IPS-15b (cell line): ENCODE data around the gene PTGR3.
"Not testable (repeated sequence)": the region's sequence is repeated elsewhere in the genome, so short reads cannot be mapped to it uniquely, and the experiment has no call there.

Source experiments
- H3K27me3 ChIP-seq: one replicate; pipeline ENCODE4 v1.6.1; 2013; ENCODE audit warnings: low read length; ENCODE audit not compliant: control insufficient read depth, insufficient read depth
- H3K36me3 ChIP-seq: one replicate; pipeline ENCODE4 v1.6.1; 2013; ENCODE audit warnings: low read length; ENCODE audit not compliant: control insufficient read depth, insufficient read depth
- H3K4me1 ChIP-seq: one replicate; pipeline ENCODE4 v1.6.1; 2013; ENCODE audit warnings: mild to moderate bottlenecking, low read length; ENCODE audit not compliant: control insufficient read depth, insufficient read depth
- H3K4me3 ChIP-seq: one replicate; pipeline ENCODE4 v1.5.1; 2013; ENCODE audit warnings: low read depth, low read length
- H3K9ac ChIP-seq: one replicate; pipeline ENCODE4 v1.6.1; 2013; ENCODE audit warnings: low read depth, mild to moderate bottlenecking, low read length
- H3K9me3 ChIP-seq: one replicate; pipeline ENCODE4 v1.6.1; 2013; ENCODE audit warnings: mild to moderate bottlenecking, low read length; ENCODE audit not compliant: control insufficient read depth, insufficient read depth

PTGR3 gene

DNA sequence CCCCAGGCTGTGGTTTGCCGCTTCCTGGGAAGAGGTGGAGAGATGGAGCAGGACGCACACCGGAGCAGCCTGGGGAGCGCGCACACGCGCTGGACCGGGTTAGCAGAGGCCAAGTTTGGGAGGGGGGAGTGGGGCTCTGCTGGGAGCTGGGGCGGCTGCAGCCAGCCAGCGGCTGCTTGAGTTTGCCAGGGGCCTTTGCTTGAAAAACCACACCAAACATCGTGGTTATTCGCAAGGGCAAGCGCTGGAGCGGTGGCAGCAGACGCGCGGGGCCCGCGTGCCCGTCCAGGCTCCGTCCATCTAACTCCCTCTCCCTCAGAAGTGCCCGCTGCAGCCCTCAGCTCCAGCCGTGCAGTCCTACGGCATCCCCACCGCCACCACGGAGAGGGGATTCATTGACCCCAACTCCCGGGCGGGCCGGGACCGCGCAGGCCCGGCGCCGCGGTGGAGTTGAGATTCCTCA, 4.6 kb downstream of the PTGR3 start:
- Histone ChIP-seq H3K4me3 (peak overlapping the region; percentile 59), H3K27me3 (peaks cover 71% of the 10 kb centered on the region), H3K9me3 (no peaks in the 10 kb centered on the region), H3K9ac (no peak overlapping the region), H3K36me3 (no peaks in the 10 kb centered on the region), H3K4me1 (peaks cover 20% of the 10 kb centered on the region)

DNA sequence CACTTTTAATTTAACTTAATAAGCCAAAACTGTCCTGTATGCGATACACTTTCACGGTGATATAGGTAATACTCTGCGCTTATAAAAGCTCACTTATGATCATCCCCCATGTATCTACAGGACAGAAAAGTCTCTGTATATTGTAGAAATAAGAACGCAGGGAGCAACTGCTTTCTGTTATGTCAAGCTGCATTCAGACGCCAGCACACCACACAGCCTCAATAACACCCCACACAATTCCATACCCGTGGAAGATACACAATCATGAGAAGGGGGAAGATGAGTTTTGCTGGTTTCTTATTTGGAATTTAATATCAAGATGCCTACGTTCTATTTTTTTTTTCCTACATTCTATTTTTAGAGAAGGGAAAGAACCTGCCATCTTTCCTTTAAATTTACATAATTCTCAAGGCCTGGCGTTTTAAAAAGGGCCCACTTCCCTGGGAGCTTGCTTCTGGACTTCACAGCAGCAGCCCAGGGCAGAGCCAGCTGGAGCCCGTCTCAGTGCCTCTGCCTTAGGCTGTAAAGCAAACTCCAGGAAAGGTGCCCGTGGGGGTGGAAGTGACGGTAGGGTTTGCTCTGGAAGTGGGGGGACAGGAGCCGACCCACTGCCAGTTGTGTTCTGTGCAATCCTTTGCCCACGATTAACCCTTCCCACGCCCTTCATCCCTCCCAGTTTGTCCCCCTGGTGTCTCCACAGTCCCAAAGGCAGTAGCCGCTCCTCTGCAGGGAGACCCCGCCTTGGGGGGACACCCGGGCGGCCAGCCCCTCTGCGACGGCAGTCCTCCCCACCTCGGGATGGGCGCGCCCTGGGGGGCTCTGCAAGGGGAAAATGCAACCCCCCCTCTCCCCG, 5.3 kb downstream of the PTGR3 start:
- H3K4me1 ChIP-seq: peaks cover 20% of the 10 kb centered on the region
- peaks cover 71% of the 10 kb centered on the region for H3K27me3 ChIP-seq
- no peaks in the 10 kb centered on the region for H3K36me3 ChIP-seq
- no peak overlapping the region for H3K9ac ChIP-seq
- no peaks in the 10 kb centered on the region for H3K9me3 ChIP-seq
- peak overlapping the region; percentile 59 for H3K4me3 ChIP-seq

DNA sequence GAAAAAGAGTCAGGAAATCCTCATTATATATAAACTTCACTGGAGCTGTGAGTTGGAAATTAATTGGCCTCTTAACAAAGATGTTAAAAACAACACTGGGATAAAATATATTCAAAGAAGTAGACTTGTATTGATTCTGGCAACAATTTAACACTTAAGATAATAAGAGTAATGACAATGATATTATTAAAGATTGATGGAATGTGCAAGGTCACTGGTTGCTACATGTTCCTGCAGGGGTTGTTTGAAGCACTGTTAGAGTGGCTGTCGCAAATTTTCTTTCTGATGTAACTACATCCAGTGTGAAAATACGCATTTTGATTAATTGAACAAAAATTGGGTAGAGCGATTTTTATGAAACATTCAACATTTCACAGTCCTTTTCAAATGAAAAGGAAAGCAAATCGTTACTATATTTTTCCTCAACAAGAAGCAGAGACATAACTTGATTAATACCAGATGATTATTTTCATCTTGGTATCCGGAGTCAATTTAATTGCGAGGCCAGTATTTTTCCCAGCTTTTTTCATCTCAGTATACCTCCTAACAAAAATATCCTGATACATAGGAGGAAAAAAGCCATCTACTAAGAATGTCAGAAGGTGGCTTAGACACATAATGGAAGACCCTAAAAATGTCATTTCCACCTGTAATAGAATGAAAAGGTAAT, 6.1 kb downstream of the PTGR3 start:
- no peak overlapping the region for H3K4me3 ChIP-seq
- H3K4me1 ChIP-seq: peaks cover 20% of the 10 kb centered on the region
- no peaks in the 10 kb centered on the region for H3K36me3 ChIP-seq

DNA sequence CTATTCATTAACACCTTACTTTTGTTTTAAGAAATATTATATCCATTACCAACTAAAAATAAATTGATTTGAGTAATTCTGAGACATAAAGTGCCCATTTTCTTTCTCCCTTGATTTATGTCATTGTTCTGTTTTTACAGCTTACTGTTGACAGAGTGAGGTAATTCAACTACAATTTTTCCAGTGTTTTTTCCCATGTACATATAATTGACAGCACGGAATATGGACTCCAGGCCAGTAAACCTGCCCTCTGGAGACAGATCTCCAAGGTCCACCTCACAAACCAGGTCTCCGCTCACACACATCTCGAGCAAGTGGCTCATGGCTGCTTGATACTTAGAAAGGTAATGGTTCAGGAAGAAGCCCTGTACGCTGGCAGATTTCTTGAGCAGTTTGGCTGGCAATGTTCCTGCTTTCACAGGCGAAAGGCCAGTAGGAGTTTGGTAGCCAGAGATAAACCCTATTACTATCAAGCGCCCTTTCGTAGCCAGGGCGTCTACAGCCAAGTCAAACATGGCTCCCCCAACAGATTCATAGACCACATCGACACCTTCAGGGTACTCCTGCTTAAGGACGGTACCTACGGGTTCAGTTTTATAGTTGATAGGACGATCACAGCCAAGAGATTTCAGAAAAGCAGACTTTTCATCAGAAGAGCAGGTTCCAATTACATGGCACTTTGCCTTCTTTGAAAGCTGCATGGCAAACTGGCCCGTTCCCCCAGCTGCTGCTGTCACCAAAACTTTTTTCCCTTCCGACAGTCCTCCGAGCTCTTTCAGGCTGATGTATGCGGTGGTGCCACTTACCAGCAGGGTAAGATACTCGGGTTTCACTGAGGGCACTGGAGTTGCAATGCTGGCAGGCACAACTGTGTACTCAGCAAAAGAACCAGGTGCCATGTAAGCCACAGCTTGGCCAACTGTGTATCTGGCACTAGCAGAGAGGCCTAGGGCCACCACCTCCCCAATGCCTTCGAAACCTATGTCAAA, 7.4 kb downstream of the PTGR3 start:
- Histone ChIP-seq H3K9me3 (no peaks in the 10 kb centered on the region), H3K36me3 (no peaks in the 10 kb centered on the region), H3K27me3 (peaks cover 54% of the 10 kb centered on the region), H3K9ac (no peak overlapping the region), H3K4me3 (no peak overlapping the region), H3K4me1 (peaks cover 10% of the 10 kb centered on the region)

More for the DNA sequence above, 6.1 kb downstream of the PTGR3 start:
- Histone ChIP-seq H3K9me3 (no peaks in the 10 kb centered on the region), H3K9ac (no peak overlapping the region), H3K27me3 (peaks cover 67% of the 10 kb centered on the region)

DNA sequence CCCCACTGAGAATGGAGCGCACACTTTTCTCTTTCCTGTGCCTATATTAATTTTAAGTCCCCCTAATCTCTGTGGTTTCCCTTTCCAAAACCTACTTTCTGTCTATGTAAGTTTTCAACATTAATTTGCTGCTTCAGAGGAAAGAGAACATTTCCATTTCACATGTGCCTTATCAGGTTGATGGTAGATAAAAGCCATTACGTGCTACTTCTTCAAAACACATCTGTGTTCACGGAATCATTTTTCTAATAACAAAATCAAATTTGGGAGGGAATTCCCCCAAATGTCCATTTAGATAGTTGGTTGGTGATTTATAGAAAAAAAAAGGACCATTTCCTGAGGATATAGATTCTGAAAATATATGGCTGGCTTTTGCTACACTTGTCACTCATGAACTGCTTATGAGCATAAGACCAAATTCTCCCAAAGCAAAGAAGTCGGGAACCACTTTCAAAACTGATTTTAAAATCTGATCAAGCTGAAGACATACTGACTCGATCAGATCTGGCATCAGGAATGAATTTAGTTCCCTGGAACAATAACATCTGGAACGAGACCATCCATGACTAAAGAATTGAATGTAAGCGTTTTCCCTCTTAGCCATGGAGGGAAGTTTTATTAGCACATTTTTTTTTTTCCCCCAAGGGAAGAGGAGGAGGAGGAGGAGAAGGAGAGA, 8.2 kb downstream of the PTGR3 start:
- peaks cover 46% of the 10 kb centered on the region for H3K27me3 ChIP-seq
- no peaks in the 10 kb centered on the region for H3K9me3 ChIP-seq
- H3K4me3 ChIP-seq: no peak overlapping the region
- H3K9ac ChIP-seq: no peak overlapping the region
- H3K36me3 ChIP-seq: no peaks in the 10 kb centered on the region
- peaks cover 7% of the 10 kb centered on the region for H3K4me1 ChIP-seq

DNA sequence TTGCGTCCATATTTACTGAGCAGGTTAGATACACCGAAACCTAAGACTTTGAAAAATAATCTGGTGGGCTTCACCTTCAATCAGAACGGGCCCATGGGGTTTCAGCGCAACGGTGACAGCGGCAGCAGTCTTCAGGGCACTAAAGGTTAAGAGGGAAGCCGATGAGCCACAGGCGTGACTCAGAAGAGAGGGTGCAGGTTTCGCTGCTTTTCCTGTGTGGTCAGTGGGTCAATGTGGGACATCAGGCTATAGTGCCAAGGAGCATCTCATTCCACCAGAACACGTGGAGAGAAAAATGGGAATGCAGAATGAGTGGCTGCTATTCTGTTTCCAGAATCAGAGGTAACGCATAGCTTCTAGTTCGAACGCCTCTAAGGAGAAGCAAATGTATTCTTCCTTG, 8.9 kb downstream of the PTGR3 start:
- Histone ChIP-seq H3K27me3 (peaks cover 39% of the 10 kb centered on the region), H3K4me1 (peaks cover 2% of the 10 kb centered on the region), H3K9ac (no peak overlapping the region)

DNA sequence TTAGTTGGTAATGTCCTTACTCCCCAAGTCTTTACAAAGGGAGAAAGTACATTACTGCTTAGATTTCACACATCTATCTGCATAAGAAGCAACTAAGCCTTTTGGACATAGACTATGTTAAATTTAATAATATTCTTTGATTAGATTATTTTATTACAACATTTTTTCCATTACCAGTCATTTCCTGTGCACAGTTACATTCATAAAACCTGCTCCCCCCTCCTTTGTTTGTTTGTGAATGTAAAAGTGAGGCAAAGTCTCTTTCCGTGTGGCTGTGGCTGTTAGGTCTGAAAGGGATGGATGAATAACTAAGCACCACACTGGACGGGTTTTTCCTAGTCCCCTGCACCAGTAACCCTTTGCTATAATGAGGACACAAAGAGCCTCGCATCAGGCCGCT, 9.6 kb downstream of the PTGR3 start:
- no peak overlapping the region for H3K9ac ChIP-seq
- no peak overlapping the region for H3K4me3 ChIP-seq
- H3K4me1 ChIP-seq: peaks cover 2% of the 10 kb centered on the region
- H3K36me3 ChIP-seq: no peaks in the 10 kb centered on the region
- H3K9me3 ChIP-seq: no peaks in the 10 kb centered on the region
- peaks cover 32% of the 10 kb centered on the region for H3K27me3 ChIP-seq

More for the DNA sequence above, 8.9 kb downstream of the PTGR3 start:
- no peaks in the 10 kb centered on the region for H3K9me3 ChIP-seq
- no peaks in the 10 kb centered on the region for H3K36me3 ChIP-seq
- H3K4me3 ChIP-seq: no peak overlapping the region

DNA sequence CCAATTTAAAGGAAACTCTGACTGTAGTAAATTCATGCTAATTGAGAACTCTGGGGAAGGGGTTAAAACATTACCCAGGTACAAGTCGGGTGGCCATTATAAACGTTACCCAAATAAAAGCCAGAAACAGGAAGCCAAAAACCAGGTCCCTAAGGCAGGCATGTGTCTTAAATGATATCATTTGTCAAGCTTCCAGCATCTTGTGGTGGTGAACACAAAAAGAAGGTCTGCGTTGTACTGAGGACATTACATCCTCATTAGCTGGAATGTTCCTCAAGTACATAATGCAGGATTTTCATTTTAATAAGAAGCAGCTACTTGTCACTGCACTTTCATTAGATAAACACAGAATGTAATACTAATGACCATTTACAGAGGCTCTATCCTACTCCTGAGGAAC, 10.9 kb downstream of the PTGR3 start:
- Histone ChIP-seq H3K36me3 (no peaks in the 10 kb centered on the region), H3K4me3 (no peak overlapping the region), H3K9me3 (no peaks in the 10 kb centered on the region), H3K4me1 (no peaks in the 10 kb centered on the region), H3K27me3 (peaks cover 19% of the 10 kb centered on the region), H3K9ac (no peak overlapping the region)

DNA sequence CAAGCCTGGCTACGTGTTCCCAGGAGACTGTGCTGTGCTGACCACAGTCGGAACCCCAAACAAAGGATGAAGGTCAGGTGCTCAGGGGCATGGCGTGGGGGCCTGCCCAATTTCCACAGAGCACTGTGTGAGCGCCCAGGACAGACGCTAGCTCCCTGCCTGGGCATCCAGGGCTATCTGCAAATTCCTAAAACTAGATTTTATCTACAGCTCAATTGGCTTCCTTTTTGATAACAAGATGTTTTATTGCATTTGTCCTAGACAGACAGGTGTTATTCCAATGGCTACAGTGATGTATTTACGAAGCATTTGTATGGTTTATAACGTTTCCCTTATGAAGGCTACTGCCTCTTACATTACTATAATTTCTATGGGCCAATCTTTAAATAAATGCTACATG, 16.0 kb downstream of the PTGR3 start:
- Histone ChIP-seq H3K27me3 (no peaks in the 10 kb centered on the region), H3K4me3 (no peak overlapping the region), H3K4me1 (no peaks in the 10 kb centered on the region), H3K9me3 (no peaks in the 10 kb centered on the region), H3K9ac (no peak overlapping the region), H3K36me3 (no peaks in the 10 kb centered on the region)

DNA sequence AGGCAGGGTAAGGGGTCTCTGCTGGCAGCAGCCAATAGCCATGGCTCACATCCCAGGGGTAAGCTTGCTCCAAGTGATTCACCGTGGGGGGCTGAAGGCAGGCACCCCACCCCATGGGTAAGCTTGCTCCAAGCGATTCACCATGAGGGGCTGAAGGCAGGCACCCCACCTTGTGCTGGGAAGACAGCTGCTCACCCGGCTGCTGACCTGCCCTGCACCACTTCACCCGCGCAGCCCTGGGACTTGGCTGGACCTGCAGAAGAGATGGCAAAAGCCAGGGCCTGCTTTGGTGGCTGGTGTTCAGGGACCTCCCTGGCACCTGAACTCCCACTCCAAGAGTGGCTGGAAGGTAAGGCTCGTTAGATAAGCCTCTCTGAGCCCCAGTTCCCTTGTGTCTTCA, 19.2 kb downstream of the PTGR3 start:
- no peaks in the 10 kb centered on the region for H3K4me1 ChIP-seq
- no peaks in the 10 kb centered on the region for H3K36me3 ChIP-seq
- H3K27me3 ChIP-seq: no peaks in the 10 kb centered on the region
- H3K9me3 ChIP-seq: no peaks in the 10 kb centered on the region
- H3K9ac ChIP-seq: no peak overlapping the region
- H3K4me3 ChIP-seq: no peak overlapping the region

DNA sequence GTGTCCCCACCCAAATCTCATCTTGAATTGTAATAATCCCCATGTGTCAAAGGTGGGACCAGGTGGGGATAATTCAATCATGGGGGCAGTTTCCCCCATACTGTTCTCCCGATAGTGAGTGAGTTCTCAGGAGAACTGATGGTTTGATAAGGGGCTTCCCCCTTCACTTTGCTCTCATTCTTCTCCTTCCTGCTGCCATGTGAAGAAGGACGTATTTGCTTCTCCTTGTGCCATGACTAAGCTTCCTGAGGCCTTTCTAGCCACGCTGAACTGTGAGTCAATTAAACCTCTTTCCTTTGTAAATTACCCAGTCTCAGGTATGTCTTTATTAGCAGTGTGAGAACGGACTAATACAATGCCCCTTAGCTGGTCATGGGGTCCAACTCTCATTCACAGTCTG, 21.2 kb downstream of the PTGR3 start:
- H3K4me3 ChIP-seq, H3K9ac ChIP-seq, H3K9me3 ChIP-seq, H3K36me3 ChIP-seq, H3K27me3 ChIP-seq, H3K4me1 ChIP-seq: not testable (repeated sequence)
